Choroid plexus epithelial cell (primary cell): Measurements from ENCODE around the gene CBX2.
A peak's percentile ranks its signal among the peaks of the same experiment; 100 is the strongest.

ENCODE experiments used
- DNase-seq: peaks from one replicate; pipeline ENCODE4 v3.0.0-alpha.2; 2010; ENCODE audit warnings: low read depth
- H3K4me3 ChIP-seq: 2 replicates; pipeline ENCODE4 v1.5.1; 2011; ENCODE audit warnings: low read depth, mild to moderate bottlenecking, control low read depth, low read length, moderate library complexity
- CTCF ChIP-seq: conservative IDR thresholded peaks from 2 replicates; pipeline ENCODE4 v1.5.1; 2011; ENCODE audit warnings: low read depth, mild to moderate bottlenecking, control low read depth, inconsistent platforms, low read length, moderate library complexity

Gene CBX2

GRCh38 chr17:79777894-79778503 lies at the start of gene CBX2:
TSS of gene CBX2 (plus strand) at chr17:79778148. CDS start at chr17:79778236, 88 bp downstream.
- TF ChIP-seq CTCF: no peak
- H3K4me3 ChIP-seq: peak within 1 kb of the TSS; percentile 65

GRCh38 chr17:79728169-79728907 lies 49.6 kb upstream of the CBX2 start:
- peak overlapping the region; percentile 55 for H3K4me3 ChIP-seq
- TF ChIP-seq CTCF: no peak
- peak; percentile 96 for DNase-seq

More at GRCh38 chr17:79777894-79778503, at the start of gene CBX2:
- DNase-seq: peak; percentile 45

GRCh38 chr17:79728908-79729471 lies 49.0 kb upstream of the CBX2 start:
- no peak overlapping the region for H3K4me3 ChIP-seq
- TF ChIP-seq CTCF: no peak
- no peak for DNase-seq

- no peak overlapping the region for H3K4me3 ChIP-seq
- DNase-seq: no peak
- no peak for TF ChIP-seq CTCF
These were observed 48.2 kb upstream of the CBX2 start for GRCh38 chr17:79729761-79730160.

- no peak overlapping the region for H3K4me3 ChIP-seq
- no peak for TF ChIP-seq CTCF
- DNase-seq: no peak
These were observed 47.5 kb upstream of the CBX2 start for GRCh38 chr17:79730437-79730768.

- no peak for TF ChIP-seq CTCF
- no peak within 1 kb of the TSS for H3K4me3 ChIP-seq
- DNase-seq: no peak
These were observed 47.0 kb upstream of the CBX2 start, which contains the start of gene ENPP7 for GRCh38 chr17:79730769-79731483. TSS of gene ENPP7 (plus strand) at chr17:79730943. CDS start at chr17:79731140, 197 bp downstream.
